DLD1 (cell line): ENCODE measurements around the gene CNDP2.

ENCODE experiments used
- in situ Hi-C: cut with HindIII; loops from 2 replicates; pipeline ENCODE4 v1.10.0; 2017; ENCODE audit warnings: low sequenced_read_pairs

CNDP2 gene

DNA sequence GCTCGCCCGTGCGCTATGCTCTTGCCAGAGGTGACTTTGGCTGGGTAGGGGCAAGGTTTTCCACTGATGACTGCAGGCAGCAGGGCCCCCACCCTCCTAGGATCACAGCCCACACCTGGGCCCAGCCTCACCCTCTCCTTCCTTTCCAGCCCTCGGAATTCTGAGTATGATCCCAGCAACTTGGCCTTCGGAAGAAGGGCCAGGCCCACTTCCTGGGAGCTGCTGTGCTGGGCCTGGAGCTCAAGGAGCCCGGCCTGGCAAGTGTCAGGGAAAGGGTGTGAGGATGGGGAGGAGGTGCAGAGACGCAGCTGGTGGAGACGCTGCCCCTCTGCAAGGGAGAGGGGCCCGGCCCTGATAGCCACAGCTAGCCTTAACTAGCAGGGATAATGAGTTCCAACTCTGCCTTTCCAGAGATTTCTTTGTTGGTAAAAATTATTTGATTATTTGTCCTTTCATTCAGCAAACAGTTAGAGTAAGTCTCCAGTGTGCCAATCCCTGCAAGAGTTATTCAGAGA lies 36.4 kb downstream of the CNDP2 start:
- in situ Hi-C loops, result no loop called here

DNA sequence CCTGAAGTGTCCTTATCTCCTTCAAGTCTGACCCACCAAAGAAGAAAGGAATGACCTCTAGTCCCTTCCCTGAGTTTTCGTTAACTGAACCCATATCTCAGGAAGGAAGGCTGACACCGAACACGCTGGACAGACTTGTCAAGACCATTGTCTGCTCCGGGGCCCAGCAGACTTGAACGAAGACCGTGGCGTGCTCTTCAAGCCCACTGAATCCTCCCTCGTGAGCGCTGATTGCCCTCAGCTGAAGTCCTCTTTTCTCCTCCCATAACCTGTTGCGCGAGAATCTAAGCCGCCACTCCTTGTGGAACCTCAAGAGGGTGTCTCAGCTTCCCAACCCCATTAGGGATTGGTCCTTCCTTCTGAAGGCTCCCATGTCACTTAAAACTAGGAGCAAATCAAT lies 37.5 kb downstream of the CNDP2 start:
- in situ Hi-C loops, result no loop called here

DNA sequence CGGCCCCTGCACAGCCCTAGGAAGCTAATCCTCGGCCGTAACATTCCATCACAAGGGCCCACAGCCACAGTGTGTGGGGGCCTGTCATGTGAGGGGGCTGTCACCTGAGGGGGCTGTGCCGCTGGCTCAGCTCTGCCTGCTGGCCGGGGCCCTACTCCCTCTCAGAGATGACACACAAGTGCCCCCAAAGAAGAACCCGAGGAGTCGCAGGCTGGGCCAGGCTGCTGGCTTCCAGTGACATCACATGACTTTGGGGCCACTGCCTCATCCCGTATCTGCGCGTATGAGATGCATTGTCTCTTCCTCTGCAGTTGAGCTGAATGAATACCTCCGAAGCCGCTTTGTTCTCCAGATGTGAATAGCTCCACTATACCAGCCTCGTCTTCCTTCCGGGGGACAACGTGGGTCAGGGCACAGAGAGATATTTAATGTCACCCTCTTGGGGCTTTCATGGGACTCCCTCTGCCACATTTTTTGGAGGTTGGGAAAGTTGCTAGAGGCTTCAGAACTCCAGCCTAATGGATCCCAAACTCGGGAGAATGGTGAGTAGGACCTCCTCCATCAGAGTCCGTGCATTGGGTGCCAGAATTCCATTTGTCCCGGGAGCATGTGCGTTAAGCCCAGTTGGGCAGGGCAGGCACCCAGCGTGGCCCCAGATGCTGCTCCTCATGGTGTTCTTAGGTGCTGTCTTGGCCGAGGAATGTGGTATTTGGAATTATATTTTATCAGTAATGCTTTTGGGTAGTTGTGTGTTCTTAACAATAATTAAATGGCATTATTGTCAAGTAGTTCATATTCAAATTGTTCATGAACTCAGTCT lies 38.2 kb downstream of the CNDP2 start, which contains the start of gene CNDP1:
CNDP1 (plus strand) TSS at position 351 of the 820 bp plus-strand sequence; CDS start at position 519, 168 bp downstream.
- in situ Hi-C loops, result no loop called here

DNA sequence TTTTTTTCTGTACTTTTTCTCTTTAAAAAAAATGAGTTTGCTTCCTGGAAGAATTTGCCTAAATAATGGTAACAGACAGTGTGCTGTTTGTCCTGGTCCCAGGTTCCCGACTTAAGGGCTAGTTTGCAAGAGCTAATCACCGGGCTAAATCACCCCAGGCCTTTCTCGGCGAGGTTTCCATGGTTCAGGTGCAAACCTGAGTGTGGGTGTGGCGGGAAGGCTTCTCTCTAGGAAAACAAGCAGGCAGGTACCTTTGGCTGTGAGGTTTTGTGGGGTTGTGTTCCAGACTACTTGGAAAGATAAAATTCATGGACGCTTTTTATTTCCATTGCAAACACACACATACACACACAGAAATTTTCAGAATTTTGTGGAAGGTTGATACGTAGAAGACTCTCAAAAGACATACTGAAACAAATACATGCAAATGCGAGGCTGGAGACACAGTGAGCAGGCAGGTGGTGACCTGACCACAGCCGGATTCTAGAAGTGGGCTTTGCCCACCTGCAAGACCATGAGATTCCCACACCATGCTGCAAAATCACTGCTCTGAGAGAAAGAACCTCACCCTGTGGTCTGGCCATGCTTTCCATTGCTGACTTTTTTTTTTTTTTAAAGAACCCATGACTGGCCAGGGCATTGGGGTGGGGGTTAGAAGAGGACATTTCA lies 39.0 kb downstream of the CNDP2 start:
- in situ Hi-C loops, result no loop called here

DNA sequence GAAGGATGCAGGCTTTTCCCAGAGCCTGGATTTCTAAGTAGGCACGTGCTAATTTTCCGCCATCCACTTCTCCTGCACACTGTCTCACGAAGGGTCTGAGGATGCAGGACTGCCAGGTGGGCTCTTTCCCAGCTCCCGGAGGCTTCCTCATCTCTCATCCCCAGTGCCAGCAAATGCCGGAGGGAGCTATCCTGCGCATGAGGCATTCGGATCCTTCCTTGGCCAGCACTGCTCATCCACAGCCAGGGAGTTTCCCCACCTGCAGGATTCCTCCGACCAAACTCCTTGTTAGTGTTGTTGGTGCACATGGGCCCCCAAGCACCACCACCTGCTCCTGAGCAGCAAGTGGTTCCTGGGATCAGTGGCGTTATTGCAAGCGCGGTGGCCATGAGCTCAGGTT lies 43.1 kb downstream of the CNDP2 start:
- in situ Hi-C loops, result no loop called here

DNA sequence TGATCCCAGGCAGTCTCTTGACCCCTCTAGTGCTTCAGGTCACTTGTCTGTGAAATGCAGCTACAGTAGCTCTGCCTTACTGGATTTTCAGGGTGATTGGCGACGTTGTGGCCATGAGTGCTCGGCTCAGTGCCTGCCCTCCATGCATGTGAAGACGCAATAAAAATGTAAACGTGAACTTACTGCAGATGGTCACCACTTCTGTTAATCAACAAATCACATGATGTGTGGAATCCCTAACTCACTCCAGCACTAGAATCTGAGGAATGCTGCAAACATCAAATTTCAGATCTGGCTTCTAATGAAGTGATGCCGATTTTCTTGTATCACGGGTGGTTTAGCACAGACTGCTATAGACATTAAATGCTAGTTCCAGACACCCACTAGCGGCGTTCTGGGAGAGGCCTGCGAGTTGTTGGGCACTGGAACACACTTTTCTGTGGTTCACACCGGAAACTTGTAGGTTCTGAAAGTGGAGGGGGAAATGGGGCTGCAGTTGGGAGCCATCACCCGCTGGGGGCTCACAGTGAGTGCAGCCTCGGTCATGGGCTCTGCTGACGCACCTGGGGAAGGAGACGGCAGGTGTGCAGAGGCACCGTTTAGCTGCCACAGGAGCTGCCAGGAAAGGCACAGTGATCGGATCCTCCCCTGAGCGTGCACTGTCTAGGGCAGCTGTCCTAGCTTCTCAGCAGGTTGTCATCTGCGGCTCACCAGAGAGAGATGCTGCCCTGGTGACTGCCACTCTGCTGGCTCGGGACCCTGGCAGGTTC lies 44.7 kb downstream of the CNDP2 start:
- in situ Hi-C loops, result no loop called here

DNA sequence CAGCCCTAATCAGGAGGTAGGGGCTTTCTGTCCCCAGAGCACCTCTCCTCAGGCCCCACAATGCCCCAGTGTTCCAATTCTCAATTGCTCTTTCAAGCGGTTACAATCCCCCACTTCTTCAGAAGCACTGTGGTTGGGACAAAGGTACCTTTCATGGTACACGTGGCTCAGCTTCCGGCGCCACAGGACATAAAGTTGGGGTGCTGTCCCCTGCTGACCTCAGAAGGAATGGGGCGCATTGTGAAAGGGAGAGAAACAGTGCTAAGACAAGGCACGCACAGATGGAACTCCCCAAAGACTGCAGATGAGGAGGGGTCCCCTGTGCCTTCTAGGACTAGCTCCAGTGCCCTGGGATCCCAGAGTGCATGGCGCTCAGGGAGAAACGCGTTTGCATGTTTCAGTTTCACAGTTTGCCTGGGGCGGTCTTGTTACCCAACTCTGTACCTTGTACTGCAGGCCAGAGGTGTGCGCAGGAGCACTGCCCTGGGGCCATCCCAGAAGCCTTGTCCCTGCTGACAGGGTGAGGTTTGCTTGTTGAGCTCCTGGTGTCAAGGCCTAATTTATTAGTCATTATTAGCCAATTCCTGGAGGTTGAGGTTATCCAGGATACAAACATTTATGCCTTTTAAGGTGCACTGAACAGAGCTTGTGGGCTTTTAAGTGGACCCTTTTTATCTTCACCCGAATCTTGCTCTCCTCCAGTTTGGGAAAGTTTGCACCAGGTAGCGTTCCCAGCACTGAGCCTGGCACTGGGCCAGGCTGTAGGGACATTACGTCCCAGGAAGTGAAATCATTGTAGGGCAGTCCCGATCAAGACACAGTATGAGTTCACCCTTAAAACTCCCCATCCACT lies 45.8 kb downstream of the CNDP2 start:
- in situ Hi-C loops, result no loop called here

DNA sequence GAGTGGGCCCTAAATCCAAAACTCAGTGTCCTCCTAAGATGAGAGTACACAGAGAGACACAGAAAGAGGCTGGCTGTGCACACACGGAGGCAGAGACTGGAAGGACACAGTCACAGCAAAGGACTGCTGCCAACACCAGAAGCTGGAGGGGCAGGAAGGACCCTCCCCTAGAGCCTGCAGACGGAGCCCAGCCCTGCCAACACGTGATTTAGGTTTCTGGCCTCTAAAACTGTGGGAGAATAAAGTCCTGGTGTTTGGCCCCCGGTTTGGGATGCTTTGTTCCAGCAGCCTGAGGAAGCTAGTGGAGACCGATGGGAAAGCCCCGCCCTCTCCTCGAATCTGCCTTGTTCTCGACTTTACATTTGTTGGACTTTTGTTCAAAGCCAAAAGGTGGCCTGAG lies 48.7 kb downstream of the CNDP2 start:
- in situ Hi-C loops, result no loop called here

DNA sequence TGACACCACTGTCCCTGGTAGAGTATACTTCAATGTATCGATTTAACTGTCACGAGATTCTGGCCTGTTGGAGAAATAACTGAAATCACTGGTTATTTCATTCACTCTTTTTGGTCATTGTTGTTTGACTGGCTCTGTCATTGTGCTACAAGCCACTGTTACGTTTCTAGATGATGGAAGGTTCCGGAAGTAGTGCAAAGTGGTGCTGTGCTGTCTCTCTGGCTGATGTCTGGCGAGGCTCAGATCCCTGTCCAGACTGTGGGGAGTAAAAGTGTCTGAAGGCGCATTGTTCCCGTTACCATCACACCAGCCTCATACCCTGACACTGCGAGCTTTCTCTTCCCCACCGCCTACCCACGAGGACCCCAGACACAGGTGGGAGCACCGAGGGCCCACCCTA lies 49.8 kb downstream of the CNDP2 start:
- in situ Hi-C loops, result no loop called here

DNA sequence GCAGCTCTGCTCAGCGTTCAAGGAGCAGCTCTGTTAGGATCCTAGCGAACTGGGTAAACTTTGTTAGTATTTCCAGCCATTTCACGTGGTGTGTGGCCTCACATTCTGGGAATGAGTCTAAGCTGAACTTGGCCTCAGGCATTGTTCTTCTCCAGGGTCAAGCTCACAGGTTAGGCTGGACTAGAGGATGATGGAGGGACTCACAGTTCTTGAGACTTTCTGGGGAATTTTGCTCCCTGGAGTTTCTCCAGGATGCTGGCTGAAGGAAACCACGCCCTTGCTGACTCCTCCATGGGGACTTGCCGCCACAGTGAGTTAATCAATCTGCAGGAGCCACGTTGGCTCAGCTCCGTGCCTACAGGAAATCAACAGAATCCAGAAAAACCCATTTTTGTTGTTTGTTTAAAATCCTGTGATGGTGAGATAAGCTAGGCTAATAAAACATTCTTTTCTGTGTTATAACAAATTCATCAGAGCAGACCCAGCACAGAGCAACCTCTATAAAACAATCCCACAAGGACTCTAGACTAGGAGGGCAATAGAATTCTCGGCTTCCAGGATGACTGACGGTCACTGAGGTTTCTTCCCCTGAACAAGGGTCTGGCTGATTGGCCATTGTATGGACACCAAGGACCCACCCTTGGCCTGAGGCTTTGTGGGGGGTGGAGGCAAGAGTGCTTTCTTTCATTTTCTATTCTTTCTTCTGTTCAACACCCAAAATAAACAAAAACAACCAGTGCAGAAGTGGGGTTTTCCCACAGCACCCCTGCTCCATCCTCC lies 50.8 kb downstream of the CNDP2 start:
- in situ Hi-C loops, result no loop called here

DNA sequence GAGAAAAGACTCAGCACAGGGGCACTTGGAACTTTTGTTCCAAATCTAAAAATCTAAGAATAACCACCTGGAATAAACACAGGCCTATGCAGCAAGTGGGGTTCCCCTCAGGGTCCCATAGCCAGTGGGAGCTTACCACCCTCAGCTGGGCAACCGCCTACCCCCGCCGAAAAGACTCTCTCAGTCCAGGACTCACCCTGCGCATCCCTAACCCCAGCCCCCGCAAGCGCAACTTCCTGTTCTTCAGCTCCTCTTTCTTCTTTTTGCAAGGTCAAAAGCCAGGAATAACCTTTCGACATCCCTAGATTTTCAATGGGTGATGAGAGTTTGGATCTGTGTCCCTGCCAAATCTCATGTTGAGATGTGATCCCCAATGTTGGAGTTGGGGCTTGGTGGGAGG lies 51.7 kb downstream of the CNDP2 start:
- in situ Hi-C loops, result no loop called here

DNA sequence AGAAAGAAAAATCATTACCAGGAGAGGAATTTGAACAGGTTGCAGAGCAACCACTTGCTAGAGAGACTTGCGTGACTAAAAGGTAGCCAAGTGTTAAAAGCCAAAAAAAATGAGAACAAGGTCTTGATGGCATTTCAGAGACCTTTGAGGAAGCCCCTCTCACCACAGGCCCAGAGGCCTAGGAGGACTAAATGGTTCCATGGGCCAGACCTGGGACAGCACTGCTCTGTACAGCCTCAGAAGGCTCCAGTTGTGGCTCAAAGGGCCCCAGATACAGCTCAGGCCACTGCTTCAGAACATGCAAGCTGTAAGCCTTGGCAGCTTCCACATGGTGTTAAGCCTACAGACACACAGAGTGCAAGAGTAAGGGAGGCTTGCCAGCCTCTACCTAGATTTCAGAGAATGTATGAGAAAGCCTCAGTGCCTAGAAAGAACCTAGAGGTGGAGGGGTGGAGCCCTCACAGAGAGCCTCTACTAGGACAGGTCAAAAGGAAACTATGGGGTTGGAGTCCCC lies 53.5 kb downstream of the CNDP2 start:
- in situ Hi-C loops, result no loop called here

DNA sequence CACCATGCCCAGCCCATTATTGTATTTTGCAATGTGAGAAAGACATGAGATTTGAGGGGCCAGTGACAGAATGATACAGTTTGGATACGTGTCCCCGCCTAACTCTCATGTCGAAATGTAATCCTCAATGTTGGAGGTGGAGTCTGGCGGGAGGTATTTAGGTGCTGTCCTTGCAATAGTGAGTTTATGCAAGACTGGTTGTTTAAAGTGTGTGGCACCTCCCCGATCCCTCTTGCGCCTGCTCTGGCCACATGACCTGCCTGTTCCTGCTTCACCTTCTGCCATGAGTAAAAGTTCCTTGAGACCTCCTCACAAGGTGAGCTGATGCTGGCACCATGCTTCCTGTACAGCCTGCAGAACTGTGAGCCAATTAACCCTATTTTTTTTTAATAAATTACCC lies 54.7 kb downstream of the CNDP2 start:
- in situ Hi-C loops, result no loop called here

DNA sequence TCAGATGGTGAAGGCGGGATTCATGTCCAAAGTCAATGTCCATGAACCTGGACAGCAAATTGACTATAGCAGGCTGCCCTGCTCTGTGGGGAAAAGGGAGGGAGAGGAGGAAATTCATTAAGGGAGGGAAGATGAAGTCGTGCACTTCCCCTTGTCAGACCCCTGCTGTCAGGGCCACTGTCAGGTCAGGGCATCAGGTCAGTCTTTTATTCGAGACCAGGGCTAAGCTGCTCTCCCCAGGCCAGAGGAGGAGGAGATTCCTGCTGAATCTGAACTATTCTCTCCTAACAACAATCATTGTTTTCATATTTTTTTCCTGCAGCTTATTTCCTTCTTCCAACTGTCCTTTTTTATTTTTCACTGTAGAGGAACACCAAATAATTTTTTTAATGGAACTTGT lies 55.3 kb downstream of the CNDP2 start:
- in situ Hi-C loops, result no loop called here

DNA sequence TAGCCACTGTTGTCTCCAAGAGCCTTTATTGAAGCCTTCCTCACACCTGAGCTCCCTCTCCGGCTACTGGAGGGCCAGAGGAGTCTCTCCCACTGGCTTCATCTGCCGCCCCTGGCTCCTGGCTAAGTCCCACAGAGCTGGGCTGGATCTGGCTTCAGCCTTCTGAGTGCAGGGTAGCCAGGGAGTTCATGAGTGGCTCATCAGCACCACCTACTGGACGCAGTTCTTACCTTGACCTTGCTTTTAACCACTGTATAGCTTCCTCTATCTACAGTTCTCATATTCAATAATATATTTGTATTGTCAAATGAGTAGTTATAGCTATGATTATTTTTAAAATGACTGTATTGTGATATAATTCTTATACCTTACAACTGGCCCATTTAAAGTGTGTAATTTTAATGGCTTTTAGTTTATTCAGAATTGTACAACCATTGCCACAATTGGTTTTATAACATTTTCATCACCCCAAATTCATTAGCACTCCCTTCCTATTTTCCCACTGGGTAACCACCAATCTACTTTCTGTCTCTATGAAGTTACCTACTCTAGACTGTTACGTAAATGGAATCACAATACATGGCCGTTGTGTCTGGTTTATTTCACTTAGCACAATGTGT lies 55.9 kb downstream of the CNDP2 start:
- in situ Hi-C loops, result no loop called here

DNA sequence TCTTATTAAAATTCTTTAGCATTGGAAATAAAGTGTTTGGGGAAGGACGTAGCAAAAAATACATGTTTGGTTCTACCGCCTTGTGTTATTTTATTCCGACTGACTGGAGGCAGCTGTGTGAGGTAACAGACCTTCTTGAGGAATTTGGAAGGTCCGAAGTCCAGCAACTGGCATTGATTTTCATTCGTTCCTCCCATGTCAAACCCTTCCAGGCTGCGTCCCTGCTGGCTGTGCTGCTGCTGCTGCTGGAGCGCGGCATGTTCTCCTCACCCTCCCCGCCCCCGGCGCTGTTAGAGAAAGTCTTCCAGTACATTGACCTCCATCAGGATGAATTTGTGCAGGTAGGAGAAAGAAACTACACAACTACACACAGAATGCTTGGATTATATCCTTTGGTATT lies 60.0 kb downstream of the CNDP2 start:
- in situ Hi-C loops, result no loop called here

DNA sequence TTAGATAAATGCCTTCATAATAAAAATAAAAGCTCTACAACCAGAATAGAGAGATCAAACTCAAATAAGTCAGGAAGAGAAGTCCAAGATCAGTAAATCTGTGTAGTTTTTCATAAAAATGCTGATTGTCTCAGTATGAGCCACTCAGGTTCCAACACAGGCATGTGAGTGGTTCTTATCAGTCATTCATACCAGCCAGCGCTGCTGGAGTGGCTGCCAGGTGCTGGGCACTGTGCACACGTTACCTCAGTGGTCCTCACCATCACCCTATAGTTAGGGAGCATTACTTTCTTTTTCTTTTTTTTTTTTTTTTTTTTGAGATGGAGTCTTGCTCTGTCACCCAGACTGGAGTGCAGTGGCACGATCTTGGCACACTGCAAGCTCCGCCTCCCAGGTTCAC lies 61.9 kb downstream of the CNDP2 start:
- in situ Hi-C loops, result no loop called here

DNA sequence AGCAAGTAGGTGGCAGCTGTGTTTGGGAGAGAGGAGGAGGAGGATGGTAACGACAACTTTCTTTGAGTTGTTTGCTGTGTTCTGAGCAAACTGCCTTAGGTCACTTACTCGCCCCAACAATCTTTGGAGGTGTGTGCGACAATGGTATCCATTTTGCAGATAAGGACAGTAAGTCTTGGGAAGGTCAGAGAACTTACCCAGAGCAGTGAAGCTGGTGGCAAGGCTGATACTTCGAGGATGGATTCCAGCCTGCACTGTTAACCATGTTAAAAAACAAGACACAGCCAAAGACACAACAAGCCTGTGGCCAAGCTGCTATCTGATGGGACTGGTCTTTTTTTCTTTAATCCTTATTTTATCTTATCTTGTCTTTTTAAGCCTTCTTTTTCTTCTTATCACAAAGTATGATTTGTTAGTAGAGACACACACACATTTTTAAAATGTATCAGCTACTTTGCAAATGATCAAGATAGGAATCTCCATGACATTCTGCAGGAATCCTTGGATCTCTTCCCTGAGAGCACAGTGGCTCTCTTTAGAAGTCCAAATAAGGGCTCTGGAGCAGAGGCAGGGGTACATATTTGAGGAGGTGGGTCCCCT lies 66.1 kb downstream of the CNDP2 start:
- in situ Hi-C loops, result no loop called here

DNA sequence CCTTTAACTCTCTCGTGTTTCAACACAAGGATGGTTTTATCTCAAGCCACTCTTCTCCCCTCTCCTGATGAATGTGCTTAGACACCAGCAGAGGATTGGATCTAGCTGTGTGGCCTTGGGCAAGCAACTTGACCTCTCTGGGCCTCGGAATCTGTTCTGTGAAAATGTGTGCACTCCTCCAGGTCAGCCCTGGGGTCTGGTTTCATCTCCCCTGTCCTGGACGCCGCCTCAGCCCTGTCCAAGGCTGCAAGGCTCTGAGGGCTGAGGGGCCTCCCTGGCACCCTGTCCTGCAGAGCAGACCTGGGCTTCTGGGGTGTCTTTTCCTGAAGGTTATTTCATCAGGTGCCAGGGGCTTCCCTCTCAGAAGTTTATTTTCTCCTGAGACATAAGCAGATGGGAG lies 66.6 kb downstream of the CNDP2 start:
- in situ Hi-C loops, result no loop called here
